ENCODE data around the gene BACH1.

Gene BACH1

GRCh38 chr21:29295066-29295650 is 3.6 kb upstream of the BACH1 start:
- no peak for DNase-seq

- DNase-seq, result no peak
Observed at GRCh38 chr21:29296446-29296845, 2.3 kb upstream of the BACH1 start.

- DNase-seq, result peak; percentile 13
Observed at GRCh38 chr21:29297483-29298347, 1.0 kb upstream of the BACH1 start.

- peak; percentile 80 for DNase-seq
Observed at GRCh38 chr21:29299046-29299915, 559 bp downstream of the BACH1 start.

DNA sequence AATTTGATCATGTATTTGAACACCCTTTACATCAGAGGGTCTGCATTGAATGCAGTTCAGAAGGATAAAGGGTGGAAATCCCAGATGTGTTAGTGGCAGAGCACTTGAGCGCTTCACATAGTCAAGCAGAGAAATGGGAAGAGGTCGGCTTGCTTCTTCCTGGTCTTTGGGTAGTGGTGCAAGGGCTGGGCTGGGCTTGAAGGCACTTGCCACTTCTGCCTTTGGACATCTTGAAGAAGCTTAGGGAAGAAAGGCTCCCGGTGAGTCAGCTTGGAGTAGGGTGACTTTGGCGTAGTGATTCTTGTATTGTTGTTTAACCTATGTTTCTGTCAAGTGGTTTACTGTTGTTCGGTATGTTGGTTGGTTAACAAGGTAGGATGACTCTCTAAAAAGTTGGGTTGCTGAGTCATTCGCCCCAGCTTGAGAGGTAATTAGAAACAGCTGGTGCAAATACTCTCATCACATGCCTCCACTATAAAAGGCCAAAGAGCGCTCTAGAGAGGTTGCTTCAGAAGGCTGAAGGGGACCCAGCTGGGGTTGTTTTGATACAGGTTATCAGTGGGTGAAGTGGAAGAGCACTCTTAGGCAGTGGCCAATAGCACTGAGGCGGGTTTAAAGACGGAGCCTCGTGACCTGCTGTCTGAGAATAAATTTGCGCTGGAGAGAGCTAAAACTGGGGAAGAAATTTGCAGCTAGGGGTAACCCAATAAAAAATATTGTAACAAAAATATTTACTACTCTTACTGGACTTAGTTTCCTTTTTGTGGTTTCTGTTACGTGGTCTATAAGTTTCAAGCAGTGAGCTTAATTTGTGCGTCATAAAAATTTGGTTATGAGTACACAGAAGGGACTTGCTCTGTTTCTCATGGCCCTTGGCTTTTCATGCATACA is 1.4 kb downstream of the BACH1 start:
- peak; percentile 63 for DNase-seq

- DNase-seq, result no peak
Observed at GRCh38 chr21:29300807-29301138, 2.1 kb downstream of the BACH1 start.

DNA sequence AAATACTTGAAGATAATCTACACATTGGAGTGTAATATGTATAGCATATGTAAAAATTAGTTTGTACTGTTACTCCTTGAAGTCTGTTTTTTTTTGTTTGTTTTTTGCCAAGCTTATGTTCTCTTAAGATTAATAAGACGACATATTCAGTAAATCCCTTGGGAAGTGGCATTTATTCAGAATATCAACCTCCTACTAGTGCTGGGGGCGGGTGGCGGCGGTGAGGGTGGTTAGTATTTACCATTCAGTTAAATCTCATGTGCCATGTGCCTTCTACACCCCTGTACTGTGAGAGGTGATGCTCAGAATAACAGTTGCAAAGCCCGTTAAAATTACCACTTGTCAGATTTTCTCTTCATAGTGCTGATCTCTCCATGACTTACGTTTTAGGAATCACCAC is 3.0 kb downstream of the BACH1 start:
- no peak for DNase-seq

GRCh38 chr21:29302359-29302875 is 3.7 kb downstream of the BACH1 start:
- no peak for DNase-seq

- DNase-seq, result no peak
Observed at GRCh38 chr21:29303288-29303687, 4.6 kb downstream of the BACH1 start.

- no peak for DNase-seq
Observed at GRCh38 chr21:29304597-29304996, 5.9 kb downstream of the BACH1 start.

DNA sequence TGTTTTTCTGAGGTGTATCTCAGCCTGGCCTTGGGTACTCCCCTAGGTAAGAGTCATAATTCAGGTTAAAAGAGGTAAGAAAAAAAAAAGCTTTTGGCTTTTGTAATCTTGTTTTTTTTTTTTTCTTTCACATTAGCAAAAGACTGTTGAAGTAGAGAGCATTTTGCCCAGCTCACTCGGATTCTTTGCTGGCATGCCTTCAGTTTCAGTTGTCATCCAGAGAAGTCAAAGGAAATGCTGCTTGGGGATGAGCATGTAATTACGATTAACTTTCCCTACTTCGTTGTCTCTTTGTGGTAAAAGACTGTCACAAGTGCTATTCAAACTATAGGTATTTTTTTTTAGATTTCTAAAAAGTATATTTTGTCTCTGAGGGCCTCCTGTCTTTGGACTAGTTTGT is 6.3 kb downstream of the BACH1 start:
- DNase-seq, result no peak

- no peak for DNase-seq
Observed at GRCh38 chr21:29305561-29305960, 6.8 kb downstream of the BACH1 start.

DNA sequence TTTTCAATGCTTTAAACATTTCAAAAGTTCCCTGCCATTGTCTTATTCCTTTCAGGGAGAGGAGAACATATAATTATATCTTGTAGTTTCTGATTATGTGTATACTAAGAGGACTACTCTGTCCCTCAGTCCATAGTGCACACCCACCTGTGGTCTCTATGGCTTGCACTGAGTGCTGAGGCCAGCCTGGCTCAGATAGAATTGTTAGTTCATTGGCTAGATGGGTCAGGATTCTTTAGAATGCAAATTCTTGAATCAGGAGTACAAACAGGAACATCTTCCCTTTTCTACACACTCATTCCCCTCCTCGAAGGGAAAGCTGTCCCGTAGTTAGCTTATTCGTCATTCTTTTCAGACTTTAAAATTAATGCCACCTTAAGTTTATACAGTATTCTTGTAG is 8.2 kb downstream of the BACH1 start:
- no peak for DNase-seq

GRCh38 chr21:29307718-29308455 is 9.2 kb downstream of the BACH1 start:
- no peak for DNase-seq

GRCh38 chr21:29308456-29308783 is 9.7 kb downstream of the BACH1 start:
- DNase-seq, result no peak

DNA sequence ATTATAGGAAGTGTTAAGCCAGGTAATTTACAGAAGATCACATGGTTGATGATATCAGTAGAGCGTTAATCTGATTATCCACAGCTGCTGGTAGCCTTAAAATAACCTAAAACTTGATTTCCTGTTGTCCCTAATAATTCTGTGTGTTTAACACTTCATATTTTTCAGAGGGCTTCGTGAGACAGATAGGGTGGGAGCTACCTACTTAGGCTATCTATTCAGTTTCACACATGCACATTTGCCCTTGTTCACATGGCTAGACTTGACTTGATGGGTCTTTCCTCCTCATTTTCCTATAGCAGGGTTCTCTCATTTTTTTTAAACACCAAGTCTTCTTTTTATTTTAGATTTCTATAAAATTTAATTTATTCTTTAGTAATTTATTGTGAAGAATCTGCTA is 11.0 kb downstream of the BACH1 start:
- DNase-seq, result no peak

- no peak for DNase-seq
Observed at GRCh38 chr21:29311802-29312201, 13.1 kb downstream of the BACH1 start.

- DNase-seq, result peak; percentile 56
Observed at GRCh38 chr21:29312981-29313380, 14.3 kb downstream of the BACH1 start.

DNA sequence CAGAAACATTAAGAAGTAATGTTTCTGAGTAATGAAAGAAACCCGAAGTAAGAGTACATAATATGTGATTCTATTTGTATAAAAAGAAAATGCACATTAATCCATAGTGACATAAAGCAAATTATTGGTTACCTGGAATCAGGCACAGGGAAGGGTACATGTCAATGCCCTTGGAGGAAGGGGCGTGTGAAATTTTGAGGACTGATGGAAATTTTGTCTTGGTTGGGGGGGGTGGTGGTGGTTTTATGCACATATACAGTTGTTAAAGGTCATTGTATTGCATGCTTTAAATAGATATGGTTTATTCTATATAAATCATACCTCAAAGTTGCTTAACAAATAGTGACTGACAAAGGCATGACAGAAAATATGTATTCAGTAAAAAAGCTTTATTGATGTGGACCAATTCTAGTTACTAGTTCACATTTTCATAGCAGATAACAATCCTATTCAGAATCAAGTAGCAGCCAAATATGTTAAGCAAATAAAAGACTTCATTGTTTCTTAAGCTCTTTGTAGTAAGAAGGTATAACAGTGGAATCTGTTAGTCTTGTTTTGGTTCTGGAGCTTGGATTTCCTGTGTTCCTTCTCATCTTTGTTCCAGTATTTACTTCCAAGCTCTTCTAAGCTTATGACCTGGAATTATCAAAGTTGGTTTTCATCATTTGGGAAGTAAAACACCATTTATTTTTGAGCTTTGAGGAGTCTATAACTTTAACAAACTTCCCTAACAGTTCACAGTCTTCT is 15.1 kb downstream of the BACH1 start:
- no peak for DNase-seq

DNA sequence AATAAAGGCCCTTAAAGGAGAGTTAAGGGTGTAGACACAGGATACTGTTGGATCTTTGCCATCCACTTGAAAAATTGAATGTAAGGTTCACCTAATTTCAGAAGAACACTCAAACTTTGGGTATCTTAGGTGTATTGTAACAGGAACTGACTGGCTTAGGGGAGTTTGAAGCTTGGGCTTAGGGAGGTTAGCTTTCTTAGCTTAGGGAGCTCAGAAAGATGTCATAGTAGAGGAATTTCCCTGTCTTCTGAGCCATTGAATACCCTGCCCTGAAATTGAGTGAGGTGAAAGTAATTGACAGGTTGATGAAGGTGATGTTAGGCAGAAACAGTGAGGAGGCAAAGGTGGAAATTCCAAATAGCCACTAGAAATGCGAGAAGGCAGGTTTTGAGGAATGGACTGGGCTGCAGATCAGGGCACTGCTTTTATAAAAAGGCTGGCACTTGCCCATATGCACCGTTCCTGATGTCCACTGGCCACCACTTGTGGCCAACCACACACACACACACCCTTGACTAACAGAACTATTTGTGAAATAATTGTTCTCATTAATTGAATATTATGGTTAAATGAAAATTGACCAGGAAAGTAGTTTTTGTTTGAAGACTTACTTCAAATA is 16.5 kb downstream of the BACH1 start:
- DNase-seq, result no peak
